ENCODE results near the gene CNTROB. TPM values are rescaled to one million over a fixed set of nuclear protein-coding genes. Genes with fewer than 3 reads are reported as not detected.

CNTROB gene
- total RNA-seq, 1 experiment from 2014 or later: 9.1 TPM

DNA sequence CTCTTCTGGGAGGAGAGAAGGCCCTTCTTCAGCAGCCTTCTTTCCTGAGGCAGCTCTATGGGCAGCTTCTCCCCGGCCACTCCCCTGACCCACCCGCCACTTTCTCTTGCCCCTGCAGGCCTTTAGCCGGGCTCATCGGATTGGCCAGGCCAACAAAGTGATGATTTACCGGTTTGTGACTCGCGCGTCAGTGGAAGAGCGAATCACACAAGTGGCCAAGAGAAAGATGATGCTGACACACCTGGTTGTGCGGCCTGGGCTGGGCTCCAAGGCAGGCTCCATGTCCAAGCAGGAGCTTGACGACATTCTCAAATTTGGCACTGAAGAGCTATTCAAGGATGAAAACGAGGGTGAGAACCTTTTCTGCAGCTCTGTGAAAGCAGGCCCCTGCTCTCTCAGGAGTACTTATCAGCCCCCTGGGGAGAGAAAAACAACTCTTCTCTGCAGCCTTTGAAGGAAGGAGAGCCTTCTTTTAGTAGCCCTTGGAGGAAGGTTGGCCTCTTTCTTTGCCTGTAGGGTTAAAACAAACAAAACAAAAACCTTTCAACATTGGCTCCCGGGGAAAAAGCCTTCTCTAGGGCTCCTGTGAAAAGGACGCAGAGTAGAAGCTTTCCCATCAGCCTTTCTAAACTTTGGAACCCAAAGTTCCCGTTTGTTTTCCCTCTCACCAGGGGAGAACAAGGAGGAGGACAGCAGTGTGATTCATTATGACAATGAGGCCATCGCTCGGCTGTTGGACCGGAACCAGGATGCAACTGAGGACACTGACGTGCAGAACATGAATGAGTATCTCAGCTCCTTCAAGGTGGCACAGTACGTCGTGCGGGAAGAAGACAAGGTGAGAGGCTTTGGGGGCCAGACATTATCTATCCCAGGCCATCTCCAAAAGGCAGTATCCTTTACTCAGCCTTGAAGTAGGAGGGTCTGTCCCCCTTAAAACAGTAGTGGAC is 28.6 kb upstream of the CNTROB start:
- DNase-seq (ENCODE audit: low spot score): no peak

DNA sequence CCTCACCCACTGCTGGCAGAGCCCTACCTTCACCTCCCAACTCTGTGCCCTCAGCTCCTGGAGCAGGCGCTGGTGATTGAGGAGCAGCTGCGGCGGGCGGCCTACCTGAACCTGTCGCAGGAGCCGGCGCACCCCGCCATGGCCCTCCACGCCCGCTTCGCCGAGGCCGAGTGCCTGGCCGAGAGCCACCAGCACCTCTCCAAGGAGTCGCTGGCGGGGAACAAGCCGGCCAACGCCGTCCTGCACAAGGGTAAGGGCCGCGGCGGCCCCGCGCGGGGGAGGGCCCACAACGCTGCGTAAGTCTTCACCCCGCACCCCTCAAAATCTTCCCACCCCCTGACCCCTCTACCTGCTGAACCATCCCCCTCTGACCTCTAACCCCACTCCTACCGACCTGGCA is 22.9 kb upstream of the CNTROB start:
- no peak for DNase-seq (ENCODE audit: low spot score)

- no peak for DNase-seq (ENCODE audit: low spot score)
These were observed 21.7 kb upstream of the CNTROB start for GRCh38 chr17:7910281-7910680.

DNA sequence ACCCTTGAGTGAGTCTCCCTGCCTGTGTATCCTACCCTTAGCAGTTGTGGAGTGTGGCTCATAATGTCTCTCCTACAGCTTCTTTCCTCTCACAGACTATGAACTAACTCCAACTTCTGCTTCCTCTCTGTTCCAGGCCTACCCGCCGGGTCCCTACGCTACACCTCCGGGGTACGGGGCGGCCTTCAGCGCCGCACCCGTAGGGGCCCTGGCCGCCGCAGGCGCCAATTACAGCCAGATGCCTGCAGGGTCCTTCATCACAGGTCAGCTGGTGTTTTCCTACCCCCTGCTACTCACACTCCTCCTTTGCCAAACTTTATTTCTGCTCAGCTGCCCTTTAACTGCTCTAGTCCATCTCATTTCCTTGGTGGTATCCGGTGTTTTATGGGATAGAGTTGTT is 21.3 kb upstream of the CNTROB start:
- DNase-seq (ENCODE audit: low spot score): no peak

GRCh38 chr17:7911116-7911515 is 20.9 kb upstream of the CNTROB start:
- DNase-seq (ENCODE audit: low spot score): no peak

DNA sequence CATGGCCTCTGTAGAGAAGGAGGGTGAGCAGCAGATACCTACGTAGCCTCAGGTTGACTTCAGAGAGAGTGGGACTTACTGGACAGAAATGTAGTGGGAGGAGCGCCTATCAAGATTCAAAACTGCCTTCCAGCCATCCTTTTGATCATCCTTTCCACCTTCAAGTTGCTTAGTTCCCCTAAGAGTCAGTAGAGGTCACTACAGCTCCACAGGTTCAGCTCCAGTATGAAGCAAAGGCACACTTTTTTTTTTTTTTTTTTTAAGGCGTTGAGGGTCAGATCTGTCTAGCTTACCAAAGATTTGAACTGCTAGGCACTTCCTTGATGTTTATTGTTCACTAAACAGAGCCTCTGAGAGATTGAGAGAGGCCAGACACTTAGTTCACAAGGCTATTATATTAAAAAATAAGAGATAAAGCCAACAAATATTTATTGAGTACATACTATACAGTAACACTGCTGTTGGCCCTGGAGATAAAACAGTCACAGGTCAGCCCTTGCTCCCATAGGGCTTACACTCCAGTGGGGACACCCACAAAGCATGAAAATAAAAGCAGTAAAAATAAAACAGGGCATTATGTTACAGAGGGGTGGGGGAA is 19.0 kb upstream of the CNTROB start:
- peak; percentile 54 for DNase-seq (ENCODE audit: low spot score)

GRCh38 chr17:7915179-7915610 is 16.8 kb upstream of the CNTROB start:
- peak; percentile 9 for DNase-seq (ENCODE audit: low spot score)

- DNase-seq (ENCODE audit: low spot score): peak; percentile 91
These were observed 16.2 kb upstream of the CNTROB start, which contains the start of gene RNF227 for GRCh38 chr17:7915611-7916384. RNF227 (minus strand) TSS chr17:7916289; CDS start chr17:7916195, 94 bp downstream.

GRCh38 chr17:7916385-7916682 is 15.7 kb upstream of the CNTROB start:
- DNase-seq (ENCODE audit: low spot score): no peak

DNA sequence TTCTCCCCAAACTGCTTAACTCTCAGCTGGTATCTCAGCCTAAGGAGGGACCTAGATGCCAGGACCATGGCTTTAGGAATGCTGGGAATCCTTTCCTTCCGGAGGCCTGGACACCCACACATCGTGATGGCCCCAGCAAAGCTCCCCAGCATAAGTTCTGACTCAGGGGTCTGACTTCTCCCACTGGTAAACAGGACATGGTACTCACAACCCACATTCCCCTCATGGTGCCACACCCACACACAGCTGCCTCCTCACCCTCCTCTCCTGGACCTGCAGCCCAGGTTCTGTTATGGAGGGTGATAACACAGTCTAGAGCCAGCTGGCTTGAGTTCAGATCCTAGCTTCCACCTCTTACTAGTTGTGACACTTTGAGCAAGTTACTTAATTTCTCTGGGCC is 15.2 kb upstream of the CNTROB start:
- DNase-seq (ENCODE audit: low spot score): no peak

DNA sequence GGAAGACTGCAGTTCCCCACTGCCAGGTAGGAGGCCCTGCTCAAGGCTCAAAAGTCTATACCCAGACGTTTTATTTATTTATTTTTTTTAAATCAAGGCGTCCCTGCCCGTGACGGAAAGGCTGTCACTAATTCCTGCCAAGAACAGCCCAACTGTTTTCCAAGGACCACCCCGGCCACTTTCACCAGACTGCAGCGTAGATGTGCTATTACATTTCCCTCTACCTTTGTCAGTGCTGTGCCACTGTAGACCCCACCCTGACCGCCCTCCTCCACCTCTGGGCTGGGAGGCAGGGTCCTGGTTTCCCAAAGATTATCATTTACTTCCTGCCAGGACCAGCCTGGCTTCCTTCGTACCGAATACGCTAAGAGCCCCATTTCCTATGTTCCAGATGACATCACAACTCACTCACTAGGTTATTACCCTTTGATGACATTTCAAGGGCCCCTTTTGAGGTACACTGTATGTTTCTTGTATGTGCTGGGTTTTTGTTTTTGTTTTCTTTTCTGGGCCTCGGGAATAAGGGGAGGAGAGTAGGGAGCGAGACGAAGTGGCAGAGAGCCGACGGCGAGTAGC is 9.6 kb upstream of the CNTROB start:
- no peak for DNase-seq (ENCODE audit: low spot score)

DNA sequence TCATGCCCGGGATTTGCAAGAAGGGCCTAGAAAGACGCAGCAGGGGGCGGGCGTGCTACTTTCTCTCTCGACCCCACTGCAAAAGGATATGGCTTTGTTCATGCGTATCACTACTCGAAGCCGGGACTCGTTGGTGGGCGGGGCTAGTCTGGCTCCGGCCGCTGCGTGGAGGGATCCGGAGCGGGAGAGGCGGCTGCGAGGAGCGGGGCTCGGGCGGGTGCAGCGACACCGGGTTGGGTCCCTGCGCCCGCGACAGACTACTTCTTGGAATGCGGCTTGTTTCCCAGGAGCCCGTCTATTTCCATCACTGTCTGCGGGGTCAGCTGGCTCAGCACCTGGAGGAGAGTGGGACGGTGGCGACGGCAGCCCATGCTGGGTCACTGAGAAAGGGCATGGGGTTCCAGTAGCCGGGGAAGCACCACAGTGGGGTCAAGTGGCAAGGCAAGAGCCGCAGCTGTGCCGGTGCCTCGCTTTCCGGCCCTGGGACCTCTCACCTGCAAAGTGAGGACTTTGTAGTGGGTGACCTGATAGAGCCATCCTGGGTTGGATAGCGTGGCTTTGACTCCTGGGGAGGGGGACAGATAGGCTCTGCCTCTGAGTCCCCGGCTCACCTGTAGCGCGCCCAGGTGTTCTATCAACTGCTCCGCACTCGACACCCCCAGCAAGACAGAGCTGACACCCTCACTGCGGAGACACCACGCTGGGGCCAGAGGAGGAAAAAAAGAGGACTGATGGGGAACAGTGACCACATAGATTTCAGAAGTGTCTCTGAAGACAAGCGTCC is 9.0 kb upstream of the CNTROB start:
- no peak for DNase-seq (ENCODE audit: low spot score)

DNA sequence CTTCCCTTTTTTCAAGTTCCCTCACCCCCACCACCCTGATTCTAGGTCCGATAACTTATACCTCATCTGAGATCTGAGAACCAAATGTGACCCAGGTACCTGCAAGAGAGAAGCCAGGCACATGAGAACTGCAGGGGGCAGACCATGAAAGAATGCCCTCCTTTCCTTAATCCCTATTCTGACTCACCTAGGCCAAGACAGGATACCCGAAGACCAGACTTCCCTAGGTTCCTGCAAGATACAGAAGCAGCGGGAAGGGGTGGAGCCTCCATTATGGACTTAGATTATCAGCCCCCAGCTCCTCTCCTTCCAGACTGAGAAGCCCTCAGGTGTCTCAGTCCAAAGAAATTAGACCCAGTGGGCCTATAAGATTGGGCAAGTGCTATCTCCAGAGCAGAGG is 4.4 kb upstream of the CNTROB start:
- DNase-seq (ENCODE audit: low spot score): no peak

DNA sequence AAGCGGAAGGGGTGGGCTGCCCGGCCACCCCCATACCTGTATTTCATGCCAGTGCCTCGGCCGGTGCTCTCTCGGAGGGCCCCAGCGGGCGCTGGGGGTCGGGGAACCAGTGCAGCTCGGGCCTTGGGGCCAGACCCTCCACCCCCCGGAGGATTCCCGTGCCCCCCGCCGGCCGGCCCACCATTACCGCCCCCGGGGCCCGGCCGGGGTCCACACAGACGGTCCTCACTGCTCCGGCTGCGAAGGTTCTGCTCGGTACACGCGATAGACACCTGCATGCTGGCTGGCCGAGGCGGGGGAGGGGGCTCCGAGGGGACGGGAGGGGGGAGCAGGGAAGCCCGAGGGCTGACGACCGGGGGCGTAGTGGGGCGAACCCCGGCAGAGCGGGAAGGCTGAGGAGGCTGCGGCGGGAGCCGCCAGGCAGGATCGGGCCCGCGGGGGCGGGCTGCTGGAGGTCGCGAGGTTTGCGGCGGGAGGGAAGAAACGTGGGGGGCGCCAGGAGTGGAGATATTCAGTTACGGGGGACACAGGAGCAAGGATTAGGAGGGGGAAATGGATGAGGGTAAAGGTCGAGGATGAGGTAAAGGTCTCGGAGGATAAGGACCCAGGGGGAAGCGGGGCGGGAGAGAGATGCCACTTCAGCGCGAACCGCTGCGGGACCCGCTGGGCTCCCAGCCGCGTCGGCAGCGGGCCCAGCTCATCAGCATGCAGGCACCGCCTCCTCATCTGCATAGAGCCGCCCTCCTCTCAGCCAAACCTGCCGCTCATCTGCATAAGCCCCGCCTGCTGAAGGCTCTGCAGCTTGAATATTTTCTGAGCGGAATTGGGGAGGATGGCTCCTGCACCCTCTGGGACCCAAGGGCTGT is 2.6 kb upstream of the CNTROB start, which contains the start of gene KCNAB3:
Gene KCNAB3 (minus strand): TSS at position 699 of the 866 bp plus-strand sequence. CDS start 421 bp downstream, at position 278.
- DNase-seq (ENCODE audit: low spot score): no peak

DNA sequence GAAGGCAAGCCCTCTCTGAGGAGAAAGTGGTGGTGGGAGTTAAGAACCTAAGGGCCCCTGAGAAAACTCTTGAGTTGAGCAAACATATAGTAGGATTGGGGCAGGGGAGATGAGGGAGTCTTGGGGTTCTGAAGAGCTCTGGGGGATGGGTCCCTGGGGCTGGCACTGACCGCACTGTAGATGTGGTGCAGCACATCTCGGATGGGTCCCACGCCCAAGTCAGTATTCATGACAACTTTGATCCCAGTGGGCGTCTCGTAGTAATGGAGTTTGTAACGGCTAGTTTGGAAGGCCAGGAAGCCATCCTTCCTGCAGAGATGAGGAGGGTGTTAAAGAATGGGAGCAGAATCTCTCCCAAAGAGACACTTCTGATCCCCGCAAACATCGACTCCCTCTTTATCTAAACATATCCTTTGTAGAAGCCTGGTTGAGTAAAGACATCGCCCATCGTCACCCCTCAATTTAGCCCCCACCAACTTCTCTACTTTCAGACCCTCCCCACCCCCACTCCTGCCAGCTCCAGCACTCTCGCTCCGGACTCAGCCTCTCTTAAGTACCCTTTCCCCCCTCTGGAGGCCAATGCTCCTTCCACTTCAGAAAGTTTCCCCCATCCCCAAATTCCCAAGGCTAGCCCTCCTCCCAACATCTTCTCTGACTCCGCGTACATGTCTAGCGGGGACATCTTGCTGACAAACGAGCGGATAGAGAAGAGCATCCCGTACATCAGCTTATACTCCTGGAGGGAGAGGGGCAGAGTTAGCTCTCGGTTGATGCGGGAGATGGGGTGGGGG is 970 bp upstream of the CNTROB start:
- no peak for DNase-seq (ENCODE audit: low spot score)

DNA sequence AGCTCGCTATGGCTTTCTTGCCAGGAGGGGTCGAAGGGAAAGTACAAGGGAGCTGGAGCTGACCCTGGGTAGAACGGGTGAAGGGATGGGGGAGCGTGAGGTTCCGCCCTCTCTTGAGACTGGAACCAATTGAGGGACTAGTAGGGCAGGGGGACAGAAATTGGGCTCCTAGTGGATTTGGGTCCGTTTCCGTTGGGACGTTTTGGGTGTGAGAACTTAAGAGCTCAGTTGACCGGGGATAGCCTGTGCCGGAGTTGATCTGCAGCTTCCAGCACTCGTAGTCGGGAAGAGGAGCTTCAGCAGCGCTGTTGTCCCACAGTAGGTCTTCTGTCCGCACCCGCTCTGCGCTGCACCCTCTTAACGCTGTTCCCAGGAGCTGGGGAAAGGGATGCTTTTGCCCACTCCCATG is 481 bp downstream of the CNTROB start:
- no peak for DNase-seq (ENCODE audit: low spot score)

GRCh38 chr17:7932949-7933348 is 943 bp downstream of the CNTROB start:
- DNase-seq (ENCODE audit: low spot score): peak; percentile 17

DNA sequence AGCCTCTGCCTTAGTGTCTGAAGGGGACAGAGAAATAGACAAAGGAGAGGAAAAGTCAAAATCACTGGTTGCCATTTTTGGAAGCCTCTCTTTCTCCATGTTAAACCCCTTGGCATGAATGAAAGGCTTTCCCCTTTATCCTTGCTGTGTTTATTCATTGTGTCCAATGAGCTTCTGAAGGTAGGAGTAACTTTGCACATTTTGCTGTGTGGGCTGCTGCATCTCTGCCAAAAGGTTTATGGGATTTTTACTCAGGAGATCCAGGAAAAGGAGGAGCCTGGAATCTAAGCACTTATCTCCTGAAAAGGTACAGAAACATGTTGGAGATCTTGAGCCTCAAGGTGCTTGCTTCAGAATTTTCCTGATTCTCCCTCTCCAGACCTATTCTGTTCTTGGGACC is 3.9 kb downstream of the CNTROB start:
- DNase-seq (ENCODE audit: low spot score): no peak

GRCh38 chr17:7940034-7940433 is 8.0 kb downstream of the CNTROB start:
- DNase-seq (ENCODE audit: low spot score): no peak

Data from H4 (cell line).